ENCODE data around the gene PRR19.

Gene PRR19

DNA sequence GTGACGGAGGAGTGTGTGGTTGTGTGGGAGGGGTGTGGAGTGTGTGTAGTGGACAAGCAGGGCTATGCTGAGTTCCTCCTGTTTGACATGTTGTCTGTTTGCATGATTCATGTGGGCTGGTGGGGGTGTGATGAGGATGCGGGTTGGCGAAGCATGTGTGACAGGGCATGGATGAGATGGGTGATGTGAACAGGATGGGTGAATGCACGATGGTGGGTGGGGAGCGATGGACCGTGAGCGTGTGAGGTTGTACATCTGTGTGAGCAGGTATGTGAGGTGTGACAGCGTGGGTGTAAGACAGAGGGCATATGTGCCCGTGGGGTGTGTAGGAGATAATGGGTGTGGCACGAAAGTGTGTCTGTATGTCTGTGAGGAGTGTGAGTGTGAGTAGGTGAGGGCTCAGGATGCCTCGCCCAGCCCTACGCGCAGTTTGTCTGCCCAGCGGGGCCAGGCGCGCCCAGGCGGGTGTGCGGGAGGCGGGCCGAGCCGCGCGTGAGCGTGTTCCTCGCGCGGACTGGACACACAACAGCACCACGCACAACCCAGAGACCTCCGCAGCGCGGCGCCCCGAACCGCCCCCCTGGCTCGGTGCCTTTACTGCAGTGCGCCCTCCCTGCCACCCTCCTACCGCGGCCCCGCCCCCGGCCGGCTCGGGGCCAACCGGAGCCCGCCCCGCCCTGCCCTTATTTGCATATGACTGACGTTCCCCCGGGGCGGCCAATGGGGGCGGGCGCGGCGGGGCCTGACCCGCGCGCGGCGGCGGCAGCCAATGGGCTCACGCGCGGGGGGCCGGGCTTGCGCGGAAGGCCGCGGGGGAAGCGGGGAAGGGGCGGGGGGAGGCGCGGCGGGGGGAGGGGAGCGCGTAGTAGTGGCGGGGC lies 18.5 kb upstream of the PRR19 start:
- H3K4me2 ChIP-seq (ENCODE audit: low read length), result peak overlapping the region; percentile 96
- peak overlapping the region; percentile 78 for H3K4me3 ChIP-seq (ENCODE audit: low read length)
- peaks cover 16% of the 10 kb centered on the region for H4K20me1 ChIP-seq (ENCODE audit: insufficient read depth, low read length)
- H3K9ac ChIP-seq (ENCODE audit: low read length), result peak overlapping the region; percentile 69
- H3K27ac ChIP-seq (ENCODE audit: low read length), result peak overlapping the region; percentile 53
- H3K9me3 ChIP-seq (ENCODE audit: insufficient read depth, low read length), result no peaks in the 10 kb centered on the region
- no peak overlapping the region for H2AFZ ChIP-seq (ENCODE audit: low read depth, low read length)
- H3K27me3 ChIP-seq (ENCODE audit: low read depth, low read length), result no peaks in the 10 kb centered on the region
- peaks cover 13% of the 10 kb centered on the region for H3K36me3 ChIP-seq (replicated peaks; ENCODE audit: low read depth, low read length)
- peaks cover 49% of the 10 kb centered on the region for H3K4me1 ChIP-seq (ENCODE audit: low read length)
- H3K79me2 ChIP-seq (ENCODE audit: low read length), result peaks cover 22% of the 10 kb centered on the region
- TF ChIP-seq, protein P1, sequence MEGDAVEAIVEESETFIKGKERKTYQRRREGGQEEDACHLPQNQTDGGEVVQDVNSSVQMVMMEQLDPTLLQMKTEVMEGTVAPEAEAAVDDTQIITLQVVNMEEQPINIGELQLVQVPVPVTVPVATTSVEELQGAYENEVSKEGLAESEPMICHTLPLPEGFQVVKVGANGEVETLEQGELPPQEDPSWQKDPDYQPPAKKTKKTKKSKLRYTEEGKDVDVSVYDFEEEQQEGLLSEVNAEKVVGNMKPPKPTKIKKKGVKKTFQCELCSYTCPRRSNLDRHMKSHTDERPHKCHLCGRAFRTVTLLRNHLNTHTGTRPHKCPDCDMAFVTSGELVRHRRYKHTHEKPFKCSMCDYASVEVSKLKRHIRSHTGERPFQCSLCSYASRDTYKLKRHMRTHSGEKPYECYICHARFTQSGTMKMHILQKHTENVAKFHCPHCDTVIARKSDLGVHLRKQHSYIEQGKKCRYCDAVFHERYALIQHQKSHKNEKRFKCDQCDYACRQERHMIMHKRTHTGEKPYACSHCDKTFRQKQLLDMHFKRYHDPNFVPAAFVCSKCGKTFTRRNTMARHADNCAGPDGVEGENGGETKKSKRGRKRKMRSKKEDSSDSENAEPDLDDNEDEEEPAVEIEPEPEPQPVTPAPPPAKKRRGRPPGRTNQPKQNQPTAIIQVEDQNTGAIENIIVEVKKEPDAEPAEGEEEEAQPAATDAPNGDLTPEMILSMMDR (IDR thresholded peaks at IDR 0.05; ENCODE audit: low read depth, low read length), result no peak; the same call in 1 of the 2 replicates
- no peak for TF ChIP-seq EZH2phosphoT487 (IDR thresholded peaks at IDR 0.05; ENCODE audit: low read depth)

DNA sequence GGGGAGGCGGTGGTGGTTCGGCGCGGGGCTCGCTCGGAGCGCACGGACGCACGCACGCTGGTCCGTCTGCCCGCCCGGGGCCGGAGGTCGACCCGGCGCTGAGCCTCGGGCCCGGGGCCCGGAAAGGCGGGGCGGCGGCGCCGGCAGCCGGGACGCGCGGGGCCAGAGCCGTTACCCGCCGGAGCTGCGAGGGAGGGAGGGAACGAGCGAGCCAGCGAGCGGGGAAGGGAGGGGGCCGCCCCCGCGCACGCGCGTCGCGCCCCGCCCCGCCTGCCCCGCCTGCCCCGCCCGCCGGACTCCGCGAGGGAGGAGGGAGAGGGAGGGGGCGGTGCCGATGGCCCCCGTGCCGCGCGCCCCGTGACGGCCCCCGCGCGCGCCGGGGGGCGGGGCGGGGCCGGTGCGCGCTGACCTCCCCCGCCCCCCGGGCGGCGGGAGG lies 17.8 kb upstream of the PRR19 start:
- peaks cover 16% of the 10 kb centered on the region for H4K20me1 ChIP-seq (ENCODE audit: insufficient read depth, low read length)
- H3K4me2 ChIP-seq (ENCODE audit: low read length), result 0 out of 2 replicates have a peak overlapping the region, but pooled peaks have one; percentile 22
- H3K9me3 ChIP-seq (ENCODE audit: insufficient read depth, low read length), result no peaks in the 10 kb centered on the region
- H3K27me3 ChIP-seq (ENCODE audit: low read depth, low read length), result no peaks in the 10 kb centered on the region
- peaks cover 17% of the 10 kb centered on the region for H3K36me3 ChIP-seq (replicated peaks; ENCODE audit: low read depth, low read length)
- peak overlapping the region; percentile 60 for H3K9ac ChIP-seq (ENCODE audit: low read length)
- H3K27ac ChIP-seq (ENCODE audit: low read length), result peak overlapping the region; percentile 53
- TF ChIP-seq EZH2phosphoT487 (IDR thresholded peaks at IDR 0.05; ENCODE audit: low read depth), result no peak
- TF ChIP-seq, protein P1 (IDR thresholded peaks at IDR 0.05; ENCODE audit: low read depth, low read length), result no peak
- peak overlapping the region; percentile 70 for H3K4me3 ChIP-seq (ENCODE audit: low read length)
- H2AFZ ChIP-seq (ENCODE audit: low read depth, low read length), result no peak overlapping the region
- H3K79me2 ChIP-seq (ENCODE audit: low read length), result peaks cover 19% of the 10 kb centered on the region
- peaks cover 46% of the 10 kb centered on the region for H3K4me1 ChIP-seq (ENCODE audit: low read length)

DNA sequence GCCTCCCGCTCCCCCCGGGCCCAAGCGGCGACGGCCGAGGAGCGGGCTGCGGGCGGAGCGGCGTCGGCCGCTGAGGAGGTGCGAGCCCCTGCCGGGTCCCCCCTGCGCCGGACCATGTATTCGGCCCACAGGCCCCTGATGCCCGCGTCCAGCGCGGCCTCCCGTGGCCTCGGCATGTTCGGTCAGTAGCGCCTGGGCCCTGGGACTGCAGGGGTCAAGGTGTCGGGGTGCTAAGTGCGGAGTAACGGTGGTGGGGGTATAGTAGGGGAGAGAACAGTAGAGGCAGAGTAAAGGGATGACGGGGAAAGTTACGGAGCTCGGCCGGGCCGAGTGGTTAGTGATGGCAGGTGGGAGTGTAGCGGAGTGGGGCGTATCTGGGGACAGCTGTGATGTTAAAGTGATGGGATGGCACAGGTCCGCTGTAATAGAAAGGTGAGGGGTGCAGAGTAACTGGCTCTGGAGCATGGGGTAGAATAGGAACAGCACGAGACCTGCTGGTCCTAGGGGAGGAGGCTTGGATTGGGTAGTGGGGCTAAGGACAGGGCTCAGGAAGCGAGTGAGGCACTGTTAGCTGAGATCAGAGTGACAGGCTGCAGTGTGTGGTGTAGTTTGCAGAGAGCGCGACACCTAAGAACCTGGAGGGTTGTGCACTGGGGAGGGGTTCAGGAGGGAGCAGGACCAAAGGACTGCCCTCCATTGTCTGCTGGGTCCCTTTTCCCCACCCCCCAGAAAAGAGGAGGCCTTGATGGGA lies 17.2 kb upstream of the PRR19 start:
- TF ChIP-seq, protein P1 (IDR thresholded peaks at IDR 0.05; ENCODE audit: low read depth, low read length), result no peak
- TF ChIP-seq EZH2phosphoT487 (IDR thresholded peaks at IDR 0.05; ENCODE audit: low read depth), result no peak
- peaks cover 40% of the 10 kb centered on the region for H3K4me1 ChIP-seq (ENCODE audit: low read length)
- no peak overlapping the region for H2AFZ ChIP-seq (ENCODE audit: low read depth, low read length)
- H3K79me2 ChIP-seq (ENCODE audit: low read length), result peaks cover 19% of the 10 kb centered on the region
- H3K36me3 ChIP-seq (replicated peaks; ENCODE audit: low read depth, low read length), result peaks cover 24% of the 10 kb centered on the region
- H4K20me1 ChIP-seq (ENCODE audit: insufficient read depth, low read length), result peaks cover 16% of the 10 kb centered on the region
- H3K9ac ChIP-seq (ENCODE audit: low read length), result peak overlapping the region; percentile 97
- no peaks in the 10 kb centered on the region for H3K27me3 ChIP-seq (ENCODE audit: low read depth, low read length)
- H3K9me3 ChIP-seq (ENCODE audit: insufficient read depth, low read length), result no peaks in the 10 kb centered on the region
- H3K4me2 ChIP-seq (ENCODE audit: low read length), result peak overlapping the region; percentile 100
- H3K27ac ChIP-seq (ENCODE audit: low read length), result peak overlapping the region; percentile 49
- peak overlapping the region; percentile 99 for H3K4me3 ChIP-seq (ENCODE audit: low read length)

DNA sequence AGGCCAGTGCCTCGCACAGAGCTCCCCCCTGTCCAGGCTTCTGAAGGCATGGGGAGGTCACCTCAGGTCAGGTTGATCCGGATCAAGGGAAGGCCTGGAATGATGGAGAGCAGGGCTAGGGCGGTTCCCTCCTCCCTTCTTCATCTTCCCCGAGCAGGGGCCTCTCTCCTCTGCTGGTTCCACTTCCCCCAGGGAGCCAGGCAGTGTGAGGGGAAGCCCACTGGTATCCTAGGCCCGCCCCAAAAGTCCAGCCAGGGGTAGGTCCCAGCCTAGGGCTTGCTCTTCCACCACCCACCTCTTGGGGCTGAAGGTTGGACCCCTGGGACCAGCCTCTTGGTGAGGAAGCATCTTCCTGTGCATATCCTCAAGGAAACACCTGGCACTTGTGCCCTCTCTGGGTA lies 16.4 kb upstream of the PRR19 start:
- no peaks in the 10 kb centered on the region for H3K9me3 ChIP-seq (ENCODE audit: insufficient read depth, low read length)
- H4K20me1 ChIP-seq (ENCODE audit: insufficient read depth, low read length), result peaks cover 16% of the 10 kb centered on the region
- H3K4me3 ChIP-seq (ENCODE audit: low read length), result peak overlapping the region; percentile 99
- peak overlapping the region; percentile 49 for H3K27ac ChIP-seq (ENCODE audit: low read length)
- H3K27me3 ChIP-seq (ENCODE audit: low read depth, low read length), result no peaks in the 10 kb centered on the region
- H3K9ac ChIP-seq (ENCODE audit: low read length), result peak overlapping the region; percentile 97
- H3K4me1 ChIP-seq (ENCODE audit: low read length), result peaks cover 40% of the 10 kb centered on the region
- TF ChIP-seq EZH2phosphoT487 (IDR thresholded peaks at IDR 0.05; ENCODE audit: low read depth), result no peak
- TF ChIP-seq, protein P1 (IDR thresholded peaks at IDR 0.05; ENCODE audit: low read depth, low read length), result no peak
- no peak overlapping the region for H2AFZ ChIP-seq (ENCODE audit: low read depth, low read length)
- H3K4me2 ChIP-seq (ENCODE audit: low read length), result peak overlapping the region; percentile 100
- H3K36me3 ChIP-seq (replicated peaks; ENCODE audit: low read depth, low read length), result peaks cover 29% of the 10 kb centered on the region
- peaks cover 19% of the 10 kb centered on the region for H3K79me2 ChIP-seq (ENCODE audit: low read length)
